Panc1 (cell line): ENCODE results near the gene NCDN. TPM values are rescaled to one million over a fixed set of nuclear protein-coding genes. Genes with fewer than 3 reads are reported as not detected.

Source experiments
- ATAC-seq: fragments of 200-7000 bp; cut with Tn5 transposase; 2 replicates; pipeline ENCODE4 v1.9.1; 2020; ENCODE audit warnings: mild to moderate bottlenecking, moderate library complexity
- BruUV-seq: library from RNA; stranded (reverse); fragments of 400-500 nt; replicated peaks from 2 replicates; lab custom pipeline; 2021; lab: Mats Ljungman, UMichigan
- CTCF ChIA-PET: fragments of 300-600 bp; sonication (Branson Sonifier 250); formaldehyde crosslinking; loops from one replicate; lab custom pipeline; 2022; ENCODE audit warnings: antibody characterized with exemption; lab: Charles Lee
- POLR2A ChIA-PET: fragments of 300-600 bp; sonication (Branson Sonifier 250); formaldehyde crosslinking; loops from one replicate; lab custom pipeline; 2022; ENCODE audit warnings: antibody characterized with exemption; lab: Charles Lee
- DNase-seq: peaks from one replicate; pipeline ENCODE4 v3.0.0-alpha.2; 2010; ENCODE audit warnings: low read depth, low spot score
- H3K27ac ChIP-seq: 2 replicates; pipeline ENCODE4 v1.5.1; 2011; ENCODE audit warnings: mild to moderate bottlenecking, low read length, inconsistent platforms
- H3K27me3 ChIP-seq: fragments of 200-500 bp; sonication (Bioruptor generic); 2 replicates; pipeline ENCODE4 v1.6.0; 2014; ENCODE audit warnings: low read length, inconsistent platforms; ENCODE audit not compliant: control insufficient read depth, insufficient read depth
- H3K36me3 ChIP-seq: fragments of 200-500 bp; sonication (Bioruptor generic); 2 replicates; pipeline ENCODE4 v1.5.1; 2014; ENCODE audit warnings: inconsistent platforms, mild to moderate bottlenecking, low read length, moderate library complexity; ENCODE audit not compliant: control insufficient read depth, insufficient read depth
- H3K4me1 ChIP-seq: 2 replicates; pipeline ENCODE4 v1.5.1; 2011; ENCODE audit warnings: inconsistent platforms, mild to moderate bottlenecking, low read length, moderate library complexity; ENCODE audit not compliant: control insufficient read depth, insufficient read depth
- H3K4me3 ChIP-seq, 2 experiments: 2 replicates each; pipeline ENCODE4 v1.5.1; 2011 to 2012; ENCODE audit warnings: low read depth in 2 of 2, low read length in 2 of 2, mild to moderate bottlenecking in 2 of 2, inconsistent platforms in 1 of 2, moderate library complexity in 1 of 2
- H3K9me3 ChIP-seq: fragments of 200-500 bp; sonication (Bioruptor generic); 2 replicates; pipeline ENCODE4 v1.5.1; 2014; ENCODE audit warnings: low read depth, mild to moderate bottlenecking, inconsistent platforms, low read length, moderate library complexity; ENCODE audit not compliant: control insufficient read depth, insufficient read depth
- CTCF ChIP-seq: fragments of 450-650 bp; IDR thresholded peaks from 2 replicates; pipeline ENCODE4 v1.5.1; 2017; ENCODE audit warnings: mild to moderate bottlenecking
- POLR2AphosphoS5 ChIP-seq: IDR thresholded peaks from 2 replicates; pipeline ENCODE4 v1.6.1; 2012; ENCODE audit warnings: mild to moderate bottlenecking, low read depth, low read length, moderate library complexity
- REST ChIP-seq, 2 experiments: IDR thresholded peaks; 2 replicates each; pipeline ENCODE4 v1.6.1; 2011 to 2012; ENCODE audit warnings: low read depth in 2 of 2, control low read depth in 1 of 2, low read length in 1 of 2, mild to moderate bottlenecking in 1 of 2, moderate library complexity in 1 of 2; ENCODE audit not compliant: insufficient read depth in 1 of 2
- SIN3A ChIP-seq: IDR thresholded peaks from 2 replicates; pipeline ENCODE4 v1.6.1; 2012; ENCODE audit warnings: low read depth, mild to moderate bottlenecking, low read length, moderate library complexity, borderline replicate concordance; ENCODE audit not compliant: insufficient read depth
- TCF7L2 ChIP-seq: IDR thresholded peaks from 2 replicates; pipeline ENCODE4 v1.6.1; 2011; ENCODE audit warnings: mild to moderate bottlenecking, low read depth, low read length, inconsistent platforms
- in situ Hi-C: cut with HindIII; loops from 2 replicates; pipeline ENCODE4 v1.10.0; 2016; ENCODE audit warnings: low sequenced_read_pairs, low pct_unique_long_range_greater_than_20kb
- intact Hi-C: fragments of 100-400 bp; cut with micrococcal nuclease; formaldehyde crosslinking; loops from one replicate; pipeline ENCODE4 v1.10.0; 2022; ENCODE audit not compliant: unreplicated experiment
- total RNA-seq: library from RNA; stranded (reverse); gene quantifications from one replicate; pipeline ENCODE4 v1.2.1, GENCODE V29; 2021; ENCODE audit not compliant: unreplicated experiment

Gene NCDN
- total RNA-seq, 1 experiment from 2014 or later = 64.1 TPM

GRCh38 chr1:35573198-35574124 lies 15.9 kb downstream of the NCDN start, which contains the start of gene TFAP2E:
TSS of gene TFAP2E (plus strand) at chr1:35573314. CDS start at chr1:35573578, 264 bp downstream.
- no peaks in the 10 kb centered on the region for H3K27me3 ChIP-seq
- TF ChIP-seq TCF7L2 (no peak), CTCF (no peak), SIN3A (0 out of 2 replicates have a peak, but pooled peaks have one; percentile 56), POLR2AphosphoS5 (peak; percentile 46; the same call in 1 of the 2 replicates), REST (IDR thresholded peaks at IDR 0.05; ENCODE audit: insufficient read depth in 1 of 2, low read depth in 2 of 2, low read length in 1 of 2) (no peak)
- in situ Hi-C loops (no loop called here), intact Hi-C loops (no loop called here)
- no peaks in the 10 kb centered on the region for H3K9me3 ChIP-seq
- peak; percentile 87 for ATAC-seq
- DNase-seq = no peak
- POLR2A ChIA-PET = no interaction called here
- no peaks in the 10 kb centered on the region for H3K36me3 ChIP-seq
- CTCF ChIA-PET = interaction anchor here (0.6 to 1.2 kb wide), 3 partner anchors 9 to 142 kb away, joined by 4 to 6 read pairs (median 5); no protein-coding TSS in a partner anchor
- peak within 1 kb of the TSS; percentile 66 for H3K27ac ChIP-seq
- H3K4me1 ChIP-seq = peaks cover 4% of the 10 kb centered on the region
- no TSS peak for BruUV-seq
- H3K4me3 ChIP-seq = peak within 1 kb of the TSS; percentile 61 to 63

GRCh38 chr1:35574125-35574654 lies 16.6 kb downstream of the NCDN start:
- no peaks in the 10 kb centered on the region for H3K27me3 ChIP-seq
- no peak for ATAC-seq
- intact Hi-C loops = no loop called here
- peak overlapping the region in 1 of 2 experiments; percentile 63; a peak in 2 of 4 replicates for H3K4me3 ChIP-seq
- CTCF ChIA-PET = no interaction called here
- POLR2A ChIA-PET = no interaction called here
- in situ Hi-C loops = no loop called here
- no peak for DNase-seq
- no peak for TF ChIP-seq CTCF
- TF ChIP-seq POLR2AphosphoS5 = no peak
- no peak for TF ChIP-seq REST (IDR thresholded peaks at IDR 0.05; ENCODE audit: insufficient read depth in 1 of 2, low read depth in 2 of 2, low read length in 1 of 2)
- TF ChIP-seq SIN3A = no peak
- TF ChIP-seq TCF7L2 = no peak
- peaks cover 4% of the 10 kb centered on the region for H3K4me1 ChIP-seq
- H3K9me3 ChIP-seq = no peaks in the 10 kb centered on the region
- H3K27ac ChIP-seq = no peak overlapping the region
- H3K36me3 ChIP-seq = no peaks in the 10 kb centered on the region
- BruUV-seq = no TSS peak
